Measurements from ENCODE around the gene ARHGEF10L.
A peak's percentile ranks its signal among the peaks of the same experiment; 100 is the strongest.
"Not testable (repeated sequence)": the region's sequence is repeated elsewhere in the genome, so short reads cannot be mapped to it uniquely, and the experiment has no call there.

The ARHGEF10L gene

DNA sequence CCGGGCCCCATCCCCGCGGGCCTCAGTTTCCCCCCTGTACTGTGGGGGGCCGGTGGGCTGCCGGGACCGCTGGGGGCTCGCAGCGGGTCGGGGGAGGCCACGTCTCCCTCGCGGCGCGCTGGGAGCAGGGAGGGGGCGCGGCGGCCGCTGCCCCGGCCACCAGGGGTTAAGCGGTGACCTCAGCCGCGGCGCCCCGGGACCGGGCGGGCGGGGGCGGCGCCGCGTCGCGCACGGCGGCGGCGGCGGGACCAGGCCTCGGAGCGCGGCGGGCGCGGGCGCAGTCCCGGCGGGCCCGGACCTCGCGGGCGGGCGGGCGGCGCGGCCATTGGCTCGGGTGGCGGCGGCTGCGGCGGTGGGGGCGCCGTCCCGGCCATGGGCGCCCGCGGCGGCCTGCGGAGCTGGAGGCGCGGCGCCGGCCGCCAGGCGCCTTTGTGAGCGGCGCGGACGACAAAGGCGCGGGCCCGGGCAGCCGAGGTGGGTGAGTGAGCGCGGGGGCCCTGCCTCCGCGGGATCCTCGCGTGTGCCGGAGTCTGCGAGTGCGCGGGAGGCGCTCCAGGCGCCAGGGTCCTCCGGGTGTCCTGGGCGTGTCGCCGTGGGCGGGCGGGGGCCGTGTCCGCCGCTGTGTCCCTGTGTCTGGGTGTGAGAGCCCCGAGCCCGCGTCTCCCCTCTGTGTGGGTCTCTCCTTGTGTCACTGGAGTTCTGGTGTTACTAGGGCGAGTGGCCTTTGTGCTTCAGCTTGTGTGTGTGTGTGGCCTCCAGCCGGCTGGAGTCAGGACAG, at the start of gene ARHGEF10L:
ARHGEF10L (plus strand) TSS at position 222 of the 778 bp plus-strand sequence. CDS start 40,898 bp downstream, outside the sequence.
- DNase-seq (ENCODE audit: low spot score) = peak; percentile 25

DNA sequence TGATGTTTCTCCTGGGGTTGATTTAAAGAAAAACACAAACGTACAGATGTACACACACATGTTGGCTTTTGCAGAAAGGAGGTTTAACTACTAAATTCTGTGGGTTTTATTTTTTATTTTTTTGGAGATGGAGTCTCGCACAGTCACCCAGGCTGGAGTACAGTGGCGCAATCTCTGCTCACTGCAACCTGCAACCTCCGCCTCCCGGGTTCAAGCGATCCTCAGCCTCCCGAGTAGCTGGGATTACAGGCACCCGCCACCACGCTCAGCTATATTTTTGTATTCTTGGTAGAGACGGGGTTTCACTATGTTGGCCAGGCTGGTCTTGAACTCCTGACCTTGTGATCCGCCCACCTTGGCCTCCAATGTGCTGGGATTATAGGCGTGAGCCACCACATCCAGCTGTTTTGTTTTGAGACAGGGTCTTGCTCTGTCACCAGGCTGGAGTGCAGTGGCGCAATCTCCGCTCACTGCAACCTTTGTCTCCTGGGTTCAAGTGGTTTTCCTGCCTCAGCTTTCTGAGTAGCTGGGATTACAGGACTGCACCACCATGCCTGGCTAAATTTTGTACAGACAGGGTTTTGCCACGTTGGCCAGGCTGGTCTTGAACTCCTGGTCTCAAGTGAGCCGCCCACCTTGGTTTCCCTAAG, 49.6 kb upstream of the ARHGEF10L start:
- DNase-seq (ENCODE audit: low spot score) = not testable (repeated sequence)

DNA sequence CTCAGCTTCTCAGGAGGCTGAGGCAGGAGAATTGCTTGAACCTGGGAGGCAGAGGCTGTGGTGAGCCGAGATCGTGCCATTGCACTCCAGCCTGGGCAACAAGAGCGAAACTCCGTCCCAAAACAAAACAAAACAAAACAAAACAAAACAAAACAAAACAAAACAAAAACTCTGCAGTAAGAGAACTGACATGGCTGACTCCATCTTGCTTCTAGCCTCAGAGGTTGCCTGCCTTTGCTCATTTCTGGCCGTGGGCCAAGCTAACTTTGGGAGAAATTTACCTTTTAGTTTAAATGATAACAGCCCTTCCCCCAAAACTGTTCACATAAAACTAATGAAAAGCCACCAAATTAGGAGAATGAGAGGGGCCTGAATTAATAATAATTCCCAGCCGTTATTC, 48.8 kb upstream of the ARHGEF10L start:
- not testable (repeated sequence) for DNase-seq (ENCODE audit: low spot score)

GRCh38 chr1:17494114-17494729, 45.3 kb upstream of the ARHGEF10L start:
- peak; percentile 92 for DNase-seq (ENCODE audit: low spot score)

GRCh38 chr1:17496419-17496818, 43.1 kb upstream of the ARHGEF10L start:
- no peak for DNase-seq (ENCODE audit: low spot score)

DNA sequence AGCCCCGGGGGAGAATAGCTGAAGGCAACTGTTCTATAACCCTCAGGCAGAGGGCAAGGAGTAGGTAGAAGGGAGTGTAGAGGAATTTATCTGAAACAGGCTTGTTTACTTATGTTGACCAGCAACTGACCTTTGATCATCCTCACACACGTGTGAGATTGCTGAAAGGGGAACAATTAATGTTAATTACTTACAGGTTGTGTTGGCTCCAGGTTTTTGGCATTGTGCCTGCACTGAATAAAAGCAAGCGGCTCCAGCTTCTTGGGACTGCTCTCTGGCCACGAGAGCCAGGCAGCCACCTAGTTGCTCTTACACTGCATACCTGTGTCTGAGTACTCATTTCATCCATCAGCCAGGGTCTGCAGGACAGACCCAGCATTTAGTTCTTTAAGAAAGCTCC, 41.3 kb upstream of the ARHGEF10L start:
- DNase-seq (ENCODE audit: low spot score) = no peak

- peak; percentile 50 for DNase-seq (ENCODE audit: low spot score)
Observed at GRCh38 chr1:17502326-17502778, 37.1 kb upstream of the ARHGEF10L start.

DNA sequence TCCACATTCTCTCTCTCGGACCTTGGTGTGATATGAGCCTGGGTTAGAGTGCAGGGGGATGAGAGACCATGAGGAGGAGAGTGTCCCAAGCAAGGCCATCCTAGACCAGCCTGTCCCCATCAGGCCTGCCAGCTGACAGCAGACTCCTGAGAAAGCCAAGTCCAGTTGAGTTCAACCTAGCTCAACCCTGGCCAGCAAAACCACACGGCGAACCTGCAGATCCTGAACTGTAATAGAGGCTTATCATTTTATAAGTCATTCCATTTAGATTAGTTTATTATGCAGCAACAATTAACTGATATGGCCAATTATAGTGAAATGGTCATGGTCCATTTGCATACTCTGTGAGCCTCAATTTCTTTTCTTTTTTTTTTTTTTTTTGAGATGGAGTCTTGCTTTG, 36.4 kb upstream of the ARHGEF10L start:
- no peak for DNase-seq (ENCODE audit: low spot score)

GRCh38 chr1:17507200-17507599, 32.3 kb upstream of the ARHGEF10L start:
- not testable (repeated sequence) for DNase-seq (ENCODE audit: low spot score)

GRCh38 chr1:17507915-17508314, 31.6 kb upstream of the ARHGEF10L start:
- no peak for DNase-seq (ENCODE audit: low spot score)

GRCh38 chr1:17509363-17509762, 30.1 kb upstream of the ARHGEF10L start:
- no peak for DNase-seq (ENCODE audit: low spot score)

DNA sequence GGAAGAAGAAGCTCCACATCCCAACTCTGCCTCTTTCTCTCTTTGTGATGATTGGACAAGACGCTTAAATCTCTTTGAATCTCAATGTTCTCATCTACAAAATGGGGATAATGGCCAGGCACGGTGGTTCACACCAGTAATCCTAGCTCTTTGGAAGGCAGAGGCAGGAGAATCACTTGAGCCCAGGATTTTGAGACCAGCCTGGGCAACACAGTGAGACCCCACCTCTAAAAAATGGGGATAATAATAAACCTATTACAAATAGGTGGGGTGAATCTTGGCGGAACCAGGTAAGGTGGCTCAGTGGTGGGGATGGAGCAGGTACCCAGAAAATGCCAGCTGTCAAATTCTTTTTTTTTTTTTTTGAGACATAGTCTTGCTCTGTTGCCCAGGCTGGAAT, 29.4 kb upstream of the ARHGEF10L start:
- DNase-seq (ENCODE audit: low spot score) = no peak

GRCh38 chr1:17511188-17511587, 28.3 kb upstream of the ARHGEF10L start:
- DNase-seq (ENCODE audit: low spot score) = no peak

DNA sequence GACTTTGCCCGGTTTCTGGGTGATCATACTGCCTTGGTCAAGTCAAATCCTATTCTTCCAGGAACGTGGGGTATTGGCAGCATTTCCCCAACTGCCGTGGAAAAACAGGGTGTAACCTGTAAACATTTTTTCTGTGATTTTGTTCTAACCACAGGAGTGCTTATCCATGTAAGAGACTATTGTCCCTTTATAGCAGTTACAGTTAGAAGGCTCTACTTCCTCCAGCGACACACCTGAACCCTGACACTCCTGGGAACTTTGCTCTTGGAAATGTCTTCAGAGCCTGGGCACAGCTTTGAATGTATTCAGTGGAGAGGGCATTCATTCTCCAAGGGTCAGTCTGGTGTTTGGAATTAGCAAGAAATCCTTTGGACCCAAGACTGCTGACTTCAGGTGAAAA, 26.4 kb upstream of the ARHGEF10L start:
- DNase-seq (ENCODE audit: low spot score) = no peak

DNA sequence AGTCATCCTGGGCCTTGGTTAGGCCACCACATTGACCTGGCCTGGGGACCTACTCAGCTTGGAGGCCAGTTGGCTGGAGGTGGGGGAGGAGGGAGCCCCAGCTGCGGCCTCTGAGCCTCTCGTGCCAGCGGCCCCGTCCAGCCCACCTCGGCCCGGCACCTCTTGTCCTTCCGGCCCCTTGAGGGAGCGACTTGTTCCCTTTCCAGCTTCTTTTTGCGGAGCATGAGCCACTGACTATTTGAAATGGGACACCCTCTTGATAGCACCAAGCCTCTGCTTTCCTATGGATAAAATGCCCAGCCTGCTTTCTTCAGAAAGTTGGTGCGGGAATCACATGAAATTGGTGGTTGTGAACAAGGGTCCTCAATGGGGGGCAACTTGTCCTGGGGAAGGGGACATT, 24.7 kb upstream of the ARHGEF10L start:
- no peak for DNase-seq (ENCODE audit: low spot score)

- no peak for DNase-seq (ENCODE audit: low spot score)
Observed at GRCh38 chr1:17515902-17516301, 23.6 kb upstream of the ARHGEF10L start.

DNA sequence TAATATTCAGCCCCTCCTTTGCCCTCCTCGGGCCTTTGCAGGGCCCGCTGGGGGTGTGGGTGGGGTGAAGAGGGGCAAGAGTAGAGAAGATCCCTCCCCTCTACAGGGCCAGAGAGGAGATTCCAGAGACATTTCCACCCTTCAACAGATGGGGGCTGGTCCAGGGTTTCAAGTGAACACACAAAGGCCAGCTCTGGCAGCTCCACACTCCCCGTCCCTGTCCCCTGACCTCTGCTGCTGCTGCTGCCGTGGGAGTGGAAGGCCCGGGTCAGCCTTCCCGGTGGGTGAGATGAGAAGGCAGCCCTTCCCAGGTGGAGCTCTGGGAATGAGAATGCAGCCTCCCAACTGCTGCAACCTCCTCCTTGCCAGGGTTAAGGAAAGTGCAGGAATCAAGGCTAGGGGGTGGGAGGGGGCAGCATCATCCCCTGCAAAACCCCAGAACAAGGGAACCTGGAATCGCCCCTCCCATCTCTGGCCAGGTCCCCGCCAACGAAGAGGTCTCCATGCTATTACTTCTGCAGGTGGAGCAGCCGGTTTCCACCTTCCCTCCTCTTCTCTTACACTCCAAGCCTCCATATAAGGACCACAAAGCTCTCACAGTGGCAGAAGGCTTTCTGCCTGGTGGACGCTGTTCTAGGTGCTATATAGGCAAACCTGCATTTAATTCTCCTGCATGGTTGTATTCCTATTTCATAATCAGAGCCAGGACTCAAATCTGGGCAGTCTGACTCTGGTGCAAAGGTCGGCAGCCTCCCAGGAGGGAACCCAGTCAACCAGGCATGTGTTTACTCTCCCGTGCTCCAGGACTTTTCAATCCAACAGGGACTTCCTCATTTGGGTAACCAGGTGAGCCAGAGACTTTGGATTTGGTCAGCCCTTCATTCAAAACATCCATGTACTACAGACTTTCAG, 22.9 kb upstream of the ARHGEF10L start:
- DNase-seq (ENCODE audit: low spot score) = no peak

DNA sequence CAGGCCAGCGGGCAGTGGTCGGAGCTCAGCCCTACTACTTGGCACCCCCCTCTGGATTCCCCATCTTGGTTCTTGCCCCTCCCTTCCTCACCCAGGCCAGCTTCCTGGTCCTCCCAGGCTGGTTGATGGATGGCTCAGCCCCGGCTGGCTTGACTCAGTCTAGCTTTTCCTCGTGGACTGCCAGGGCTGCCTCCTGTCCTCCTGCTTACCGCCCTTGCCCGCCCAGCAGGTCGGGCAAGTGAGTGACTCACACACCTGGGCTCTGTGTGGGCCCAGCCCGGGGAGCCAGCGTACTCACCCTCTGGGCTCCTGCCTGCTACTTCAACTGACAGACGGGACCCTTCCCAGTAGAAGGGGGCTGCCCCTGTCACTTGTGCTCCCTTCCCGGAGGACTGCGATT, 19.5 kb upstream of the ARHGEF10L start:
- DNase-seq (ENCODE audit: low spot score) = no peak

GRCh38 chr1:17520473-17521319, 18.8 kb upstream of the ARHGEF10L start:
- no peak for DNase-seq (ENCODE audit: low spot score)

DNA sequence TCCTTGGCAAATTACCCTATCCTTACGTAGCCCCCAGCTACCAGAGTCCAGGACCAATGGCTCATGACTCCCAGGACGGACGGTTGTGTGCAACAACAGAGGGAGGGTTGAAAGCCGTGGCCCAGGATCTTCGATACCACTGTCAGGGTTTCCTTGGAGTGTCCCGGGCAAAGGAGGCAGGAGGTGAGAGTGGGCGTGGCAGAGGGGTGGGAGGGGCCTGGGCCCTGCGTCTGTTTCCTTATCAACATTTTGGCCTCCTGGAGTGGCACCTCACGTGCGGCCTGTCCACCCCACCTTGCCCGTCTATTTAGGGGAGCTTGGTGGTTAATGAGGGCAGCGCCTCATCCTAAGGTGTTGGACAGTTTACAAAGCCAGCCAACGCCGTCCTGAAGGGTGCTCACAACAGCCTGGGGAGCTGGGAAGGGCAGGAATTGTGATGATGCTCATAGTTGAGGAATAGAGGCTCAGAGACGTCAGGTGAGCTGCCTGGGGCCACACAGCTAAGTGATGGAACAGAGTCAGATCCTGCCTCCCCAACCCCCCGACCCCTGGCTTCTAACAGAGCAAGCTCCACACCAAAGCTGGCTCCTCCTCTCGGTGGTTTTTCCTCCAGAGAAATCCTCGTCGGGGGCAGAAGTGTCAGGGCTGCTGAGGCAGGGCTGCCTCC, 17.4 kb upstream of the ARHGEF10L start:
- DNase-seq (ENCODE audit: low spot score) = no peak

Data from RKO (cell line).